Keratinocyte (primary cell): ENCODE results near the gene FOXS1. TPM values are rescaled to one million over a fixed set of nuclear protein-coding genes. Genes with fewer than 3 reads are reported as not detected.

Experiments used
- DNase-seq: peaks from one replicate; pipeline ENCODE4 v3.0.0-alpha.2; 2011; ENCODE audit warnings: low read depth, missing footprints, low spot score
- FAIRE-seq: peaks from 2 replicates; lab custom pipeline; 2011; peaks lifted over from hg19 to GRCh38; lab: Jason Lieb, UNC
- H2AFZ ChIP-seq: 2 replicates; pipeline ENCODE4 v1.6.0; 2012; ENCODE audit warnings: low read length, control low read depth, inconsistent platforms; ENCODE audit not compliant: control insufficient read depth
- H3K27ac ChIP-seq: 2 replicates; pipeline ENCODE4 v1.5.1; 2011; ENCODE audit warnings: low read length; ENCODE audit not compliant: control insufficient read depth, insufficient read depth
- H3K27me3 ChIP-seq: 3 replicates; pipeline ENCODE4 v1.6.0; 2011; ENCODE audit warnings: low read length; ENCODE audit not compliant: control insufficient read depth, insufficient read depth; ENCODE audit errors: extremely low read depth
- H3K36me3 ChIP-seq, 2 experiments: 2 replicates in 1 of 2; 3 replicates in 1 of 2; pipeline ENCODE4 v1.5.1; 2011; ENCODE audit warnings: low read length in 2 of 2, mild to moderate bottlenecking in 1 of 2; ENCODE audit not compliant: control insufficient read depth in 2 of 2, insufficient read depth in 2 of 2; ENCODE audit errors: extremely low read depth in 1 of 2
- H3K4me1 ChIP-seq: 3 replicates; pipeline ENCODE4 v1.5.1; 2011; ENCODE audit warnings: low read length; ENCODE audit not compliant: control insufficient read depth, insufficient read depth; ENCODE audit errors: extremely low read depth
- H3K4me2 ChIP-seq: 3 replicates; pipeline ENCODE4 v1.6.0; 2011; ENCODE audit warnings: low read depth, low read length; ENCODE audit not compliant: control insufficient read depth, insufficient read depth; ENCODE audit errors: extremely low read depth
- H3K4me3 ChIP-seq, 3 experiments: fragments of 200-600 bp in 1 of 3; sonication (generic) in 1 of 3; 2 replicates in 2 of 3; 3 replicates in 1 of 3; pipeline ENCODE4 v1.5.1; 2011 to 2016; ENCODE audit warnings: low read length in 3 of 3, mild to moderate bottlenecking in 3 of 3, control low read depth in 2 of 3, inconsistent platforms in 1 of 3, low read depth in 1 of 3, mixed read lengths in 1 of 3, mixed run types in 1 of 3, moderate library complexity in 1 of 3; ENCODE audit not compliant: control insufficient read depth in 2 of 3, insufficient read depth in 2 of 3; ENCODE audit errors: extremely low read depth in 1 of 3
- H3K79me2 ChIP-seq: 2 replicates; pipeline ENCODE4 v1.6.0; 2012; ENCODE audit warnings: low read length; ENCODE audit not compliant: control insufficient read depth, insufficient read depth
- H3K9ac ChIP-seq: 3 replicates; pipeline ENCODE4 v1.6.0; 2011; ENCODE audit warnings: low read length; ENCODE audit not compliant: control insufficient read depth, insufficient read depth; ENCODE audit errors: extremely low read depth
- H3K9me1 ChIP-seq: 3 replicates; pipeline ENCODE4 v1.6.0; 2011; ENCODE audit warnings: low read length; ENCODE audit not compliant: control insufficient read depth, insufficient read depth; ENCODE audit errors: extremely low read depth
- H3K9me3 ChIP-seq: 2 replicates; pipeline ENCODE4 v1.5.1; 2012; ENCODE audit warnings: low read depth, low read length; ENCODE audit not compliant: control insufficient read depth
- H4K20me1 ChIP-seq: 3 replicates; pipeline ENCODE4 v1.6.0; 2011; ENCODE audit warnings: low read length; ENCODE audit not compliant: control insufficient read depth, insufficient read depth; ENCODE audit errors: extremely low read depth
- CTCF ChIP-seq, 3 experiments: IDR thresholded peaks in 1 of 3; conservative IDR thresholded peaks in 1 of 3; optimal IDR thresholded peaks in 1 of 3; 2 replicates in 2 of 3; 3 replicates in 1 of 3; pipeline versions ENCODE3 to v1.5.1; 2011; ENCODE audit warnings: low read length in 3 of 3, mild to moderate bottlenecking in 3 of 3, moderate library complexity in 2 of 3, control low read depth in 1 of 3, inconsistent platforms in 1 of 3; ENCODE audit not compliant: insufficient read depth in 2 of 3; ENCODE audit errors: extremely low read depth in 1 of 3
- EZH2 ChIP-seq: IDR thresholded peaks from one replicate; pipeline ENCODE4 v1.6.1; 2012; ENCODE audit warnings: inconsistent platforms, mild to moderate bottlenecking, low read length, moderate library complexity
- dilution Hi-C: fragments of 300-500 bp; cut with MboI; formaldehyde crosslinking; loops from one replicate; pipeline ENCODE4 v1.7.0; 2020; ENCODE audit warnings: low sequenced_read_pairs; ENCODE audit not compliant: extremely low pct_ligation_motif_present
- polyA plus RNA-seq, 5 experiments: library from polyadenylated mRNA; depleted of rRNA in 3 of 5; stranded (reverse) in 3 of 5; stranded (forward) in 1 of 5; unstranded in 1 of 5; fragments of >200 nt; gene quantifications; 1 replicate in 1 of 5; 2 replicates in 3 of 5; 3 replicates in 1 of 5; pipeline versions ENCODE4 v1.2.1 to v1.2.3, GENCODE V29; 2011 to 2012; ENCODE audit warnings: missing spikeins in 2 of 5, low read depth in 1 of 5, low replicate concordance in 1 of 5

Gene FOXS1
- polyA plus RNA-seq, 1 donor (not counting 4 experiments of a cell fraction or from before 2014, with no cell fraction given) = not detected

GRCh38 chr20:31835554-31835953 is 9.8 kb downstream of the FOXS1 start:
- H3K4me3 ChIP-seq = no peak overlapping the region
- H3K27ac ChIP-seq = no peak overlapping the region
- H3K79me2 ChIP-seq = no peaks in the 10 kb centered on the region
- peaks cover 37% of the 10 kb centered on the region for H3K27me3 ChIP-seq
- dilution Hi-C loops = no loop called here
- FAIRE-seq = no peak
- H3K9ac ChIP-seq = no peak overlapping the region
- H4K20me1 ChIP-seq = no peaks in the 10 kb centered on the region
- DNase-seq = no peak
- H2AFZ ChIP-seq = no peak overlapping the region
- no peak overlapping the region for H3K4me2 ChIP-seq
- H3K9me1 ChIP-seq = peaks cover 3% of the 10 kb centered on the region
- H3K36me3 ChIP-seq = no peaks in the 10 kb centered on the region
- peaks cover 9% of the 10 kb centered on the region for H3K4me1 ChIP-seq
- no peak for TF ChIP-seq EZH2
- TF ChIP-seq CTCF (optimal IDR thresholded peaks at IDR 0.05 in 1 of 3, IDR thresholded peaks at IDR 0.05 in 1 of 3, conservative IDR thresholded peaks at IDR 0.05 in 1 of 3; ENCODE audit: extremely low read depth in 1 of 3, insufficient read depth in 2 of 3, low read length in 3 of 3) = no peak
- H3K9me3 ChIP-seq = no peaks in the 10 kb centered on the region

DNA sequence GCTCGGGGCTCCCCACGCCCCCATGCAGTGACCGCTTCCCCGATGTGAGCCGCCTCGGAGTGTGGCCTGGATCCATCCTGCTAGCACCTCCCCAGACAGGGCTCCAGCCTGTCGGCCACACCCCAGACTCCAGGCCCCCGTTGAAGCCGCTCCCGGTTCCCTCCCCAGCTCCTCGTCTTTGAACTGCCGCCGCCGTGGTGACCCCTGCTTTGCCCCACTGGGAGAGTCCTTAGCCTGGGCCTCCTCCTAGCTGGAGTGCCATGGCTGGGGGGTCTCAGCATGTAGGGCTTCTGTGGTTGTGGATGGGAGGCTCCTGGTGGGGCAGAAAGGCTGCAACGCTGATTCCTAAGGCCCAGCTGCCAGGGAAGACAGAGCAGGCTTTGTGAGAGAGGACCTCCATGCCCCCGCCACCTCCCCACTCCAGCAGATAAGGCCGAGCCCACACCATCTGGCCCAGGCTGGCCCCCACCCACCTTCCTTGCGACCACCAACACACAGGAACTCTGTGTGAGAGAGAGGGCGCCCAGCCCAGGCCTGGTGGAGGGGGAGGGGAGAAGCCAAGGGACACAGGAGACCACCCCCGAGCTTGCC is 11.4 kb downstream of the FOXS1 start:
- peaks cover 30% of the 10 kb centered on the region for H3K27me3 ChIP-seq
- no peak overlapping the region for H2AFZ ChIP-seq
- no peak overlapping the region for H3K4me3 ChIP-seq
- dilution Hi-C loops = no loop called here
- no peak overlapping the region for H3K4me2 ChIP-seq
- DNase-seq (no peak), FAIRE-seq (no peak)
- TF ChIP-seq EZH2 = no peak
- no peak for TF ChIP-seq CTCF (optimal IDR thresholded peaks at IDR 0.05 in 1 of 3, IDR thresholded peaks at IDR 0.05 in 1 of 3, conservative IDR thresholded peaks at IDR 0.05 in 1 of 3; ENCODE audit: extremely low read depth in 1 of 3, insufficient read depth in 2 of 3, low read length in 3 of 3)
- peaks cover 9% of the 10 kb centered on the region for H3K4me1 ChIP-seq
- no peak overlapping the region for H3K9ac ChIP-seq
- no peaks in the 10 kb centered on the region for H3K9me3 ChIP-seq
- no peaks in the 10 kb centered on the region for H3K36me3 ChIP-seq
- H4K20me1 ChIP-seq = no peaks in the 10 kb centered on the region
- no peak overlapping the region for H3K27ac ChIP-seq
- H3K79me2 ChIP-seq = no peaks in the 10 kb centered on the region
- H3K9me1 ChIP-seq = peaks cover 3% of the 10 kb centered on the region
